HG02623 (cell line): Measurements from ENCODE around the gene JCAD.

Source experiments
- ATAC-seq: cut with Tn5 transposase; IDR thresholded peaks from one replicate; pipeline ENCODE4 v1.9.1; 2021; ENCODE audit warnings: moderate library complexity; ENCODE audit not compliant: unreplicated experiment

JCAD gene

DNA sequence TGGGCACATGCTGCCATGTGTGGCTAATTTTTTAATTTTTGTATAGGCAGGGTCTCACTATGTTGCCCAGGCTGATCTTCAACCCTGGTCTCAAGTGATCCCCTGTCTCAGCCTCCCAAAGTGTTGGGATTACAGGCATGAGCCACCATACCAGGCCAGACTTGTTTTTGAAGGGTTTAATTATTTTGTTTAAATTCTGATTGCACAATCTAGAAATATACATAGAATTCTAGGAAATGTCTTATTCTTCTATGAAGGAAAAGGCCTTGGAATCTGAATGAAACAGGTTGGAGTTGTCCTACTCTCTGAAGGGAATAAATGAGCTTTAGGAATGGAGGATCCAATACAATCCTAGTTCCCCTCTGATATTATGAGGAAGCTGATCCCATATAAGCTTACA lies 15.5 kb upstream of the JCAD start:
- no peak for ATAC-seq

DNA sequence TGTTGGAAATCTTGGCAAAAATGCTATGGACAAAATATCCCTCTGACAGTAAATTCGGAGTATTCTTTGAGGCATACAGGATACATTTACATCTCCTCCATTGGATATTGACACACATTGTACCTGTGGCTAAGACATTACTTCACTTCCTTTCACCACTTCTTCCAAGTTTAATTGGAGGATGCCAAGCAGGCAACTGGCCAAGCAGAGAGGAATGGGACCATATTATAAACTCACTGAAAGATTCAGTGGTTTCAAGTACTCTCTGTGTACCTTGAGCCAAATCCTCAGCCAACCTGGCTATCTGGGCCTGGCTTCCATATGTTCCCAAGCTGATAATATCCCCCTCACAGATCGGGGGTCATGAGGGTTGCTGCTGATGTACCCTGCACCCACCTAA lies 14.7 kb upstream of the JCAD start:
- ATAC-seq, result no peak

DNA sequence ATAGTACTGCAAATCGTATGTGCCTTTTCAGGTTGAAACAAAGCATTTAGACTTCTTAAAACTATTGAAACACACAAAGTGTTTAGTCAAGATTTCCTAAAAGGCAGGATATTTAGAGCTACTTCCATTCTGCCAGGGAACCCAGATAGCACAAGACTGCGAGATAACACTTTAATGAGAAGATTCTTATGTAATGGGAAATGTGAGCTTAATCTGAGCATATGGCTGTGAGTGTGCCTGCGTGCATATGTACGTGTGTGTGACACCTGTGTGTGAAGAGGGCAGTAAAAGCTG lies 14.3 kb upstream of the JCAD start:
- no peak for ATAC-seq

GRCh38 chr10:30073045-30073766 lies 13.8 kb upstream of the JCAD start:
- ATAC-seq, result no peak

DNA sequence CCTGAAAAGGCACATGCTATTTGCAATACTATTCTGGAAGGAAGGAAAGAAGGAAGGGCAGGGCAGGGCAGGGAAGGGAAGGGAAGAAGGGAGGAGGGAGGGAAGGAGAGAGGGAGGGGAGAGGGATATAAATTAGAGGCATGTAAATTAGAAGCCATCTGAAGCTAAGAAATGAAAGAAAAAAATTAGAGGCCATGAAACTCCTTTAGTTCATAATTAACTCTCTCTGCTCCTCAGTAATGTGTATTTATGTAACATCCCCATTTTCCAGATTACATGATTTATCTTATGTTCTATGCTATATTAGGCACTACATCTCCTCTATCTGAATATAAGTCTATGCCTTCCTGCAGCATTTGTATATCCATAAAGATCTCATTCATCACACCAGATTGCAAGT lies 12.7 kb upstream of the JCAD start:
- no peak for ATAC-seq

- ATAC-seq, result no peak
Observed at GRCh38 chr10:30070001-30070685, 10.8 kb upstream of the JCAD start.

DNA sequence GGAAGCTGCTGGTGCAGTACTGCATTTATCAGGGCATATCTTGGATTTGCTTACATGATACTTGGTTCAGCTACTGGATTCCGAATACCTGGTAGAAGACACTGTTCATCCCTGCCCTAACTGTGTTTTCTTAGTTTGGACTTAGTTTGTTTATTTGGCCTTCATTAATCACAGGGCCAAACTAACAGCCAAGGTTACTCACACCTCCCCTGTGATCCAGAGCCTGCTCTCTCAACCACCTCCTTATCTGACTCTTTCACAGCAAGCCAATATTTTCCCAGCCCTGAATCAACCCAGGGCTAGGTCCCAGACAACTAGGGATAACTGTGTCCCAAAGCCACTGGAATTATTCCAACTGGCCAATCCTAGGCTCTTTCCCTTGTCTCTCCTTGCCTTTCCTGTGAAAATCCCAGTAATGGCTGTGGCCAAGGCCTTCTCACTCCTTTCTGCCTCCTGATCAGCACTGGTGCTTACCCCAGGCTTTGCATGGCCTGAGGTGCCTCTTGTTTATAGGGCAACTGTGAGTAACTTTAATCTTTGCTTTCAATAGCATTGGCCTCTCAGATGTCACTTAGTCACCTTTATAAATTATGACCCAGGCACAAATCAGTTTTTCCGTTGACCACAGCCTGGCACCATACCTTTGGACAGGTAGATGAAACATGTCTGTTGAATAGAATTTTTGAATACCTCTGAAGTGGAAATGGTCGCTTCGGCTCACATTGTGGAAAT lies 9.3 kb upstream of the JCAD start:
- no peak for ATAC-seq

DNA sequence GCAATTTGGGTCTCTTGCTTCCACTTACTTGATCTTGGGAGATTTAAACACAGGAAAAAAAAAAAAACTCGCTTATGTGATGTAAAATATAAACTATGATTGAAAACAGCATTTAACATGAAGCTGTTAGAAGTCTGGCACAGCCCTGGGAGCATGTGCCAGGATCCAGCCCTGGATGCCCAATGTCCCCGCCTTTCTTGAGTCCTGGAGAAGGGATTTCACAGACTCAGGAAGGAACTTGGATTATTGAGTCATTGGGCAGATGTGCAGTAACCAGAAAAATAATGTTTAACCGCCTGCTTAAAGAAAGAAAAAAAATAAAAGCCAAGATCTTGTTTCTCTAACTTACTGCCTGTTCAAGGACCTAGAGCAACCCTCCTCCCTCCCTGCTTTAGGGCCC lies 3.7 kb upstream of the JCAD start:
- no peak for ATAC-seq

DNA sequence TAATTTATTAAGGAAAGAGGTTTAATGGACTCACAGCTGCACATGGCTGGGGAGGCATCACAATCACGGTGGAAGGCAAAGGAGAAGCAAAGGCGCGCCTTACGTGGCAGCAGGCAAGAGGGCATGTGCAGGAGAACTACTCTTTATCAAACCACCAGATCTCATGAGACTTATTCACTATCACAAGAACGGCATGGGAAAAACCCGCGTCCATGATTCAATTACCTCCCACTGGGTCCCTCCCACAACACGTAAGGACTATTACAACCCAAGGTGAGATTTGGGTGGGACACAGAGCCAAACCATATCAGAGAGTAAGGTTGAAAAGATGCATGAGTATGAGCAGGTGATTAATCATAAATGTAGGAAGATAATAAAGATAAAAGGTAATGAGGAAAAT lies 3.2 kb upstream of the JCAD start:
- ATAC-seq, result no peak

- no peak for ATAC-seq
Observed at GRCh38 chr10:30062090-30062489, 2.7 kb upstream of the JCAD start.

GRCh38 chr10:30058570-30059132 lies 735 bp downstream of the JCAD start:
- ATAC-seq, result no peak

GRCh38 chr10:30057894-30058556 lies 1.4 kb downstream of the JCAD start:
- ATAC-seq, result no peak

DNA sequence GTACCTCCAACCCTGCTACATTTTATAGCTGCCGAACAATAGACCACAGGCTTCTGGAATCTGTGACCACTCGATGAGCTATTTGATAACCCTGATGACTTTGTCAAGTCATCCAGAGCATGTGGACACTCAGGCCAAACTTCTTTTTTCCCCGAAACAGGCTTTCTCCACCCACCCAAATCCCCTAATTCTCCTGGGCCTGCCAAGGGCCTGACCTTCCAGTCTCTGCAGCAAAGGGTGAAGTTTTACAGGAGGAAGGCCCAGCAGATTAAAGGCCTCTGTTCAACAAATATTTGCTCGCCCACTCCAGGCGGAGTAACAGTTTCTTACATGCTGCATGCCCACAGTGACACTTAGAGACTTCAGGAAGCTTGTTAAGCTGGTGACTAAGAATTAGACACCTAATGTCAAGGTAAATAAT lies 2.0 kb downstream of the JCAD start:
- no peak for ATAC-seq

DNA sequence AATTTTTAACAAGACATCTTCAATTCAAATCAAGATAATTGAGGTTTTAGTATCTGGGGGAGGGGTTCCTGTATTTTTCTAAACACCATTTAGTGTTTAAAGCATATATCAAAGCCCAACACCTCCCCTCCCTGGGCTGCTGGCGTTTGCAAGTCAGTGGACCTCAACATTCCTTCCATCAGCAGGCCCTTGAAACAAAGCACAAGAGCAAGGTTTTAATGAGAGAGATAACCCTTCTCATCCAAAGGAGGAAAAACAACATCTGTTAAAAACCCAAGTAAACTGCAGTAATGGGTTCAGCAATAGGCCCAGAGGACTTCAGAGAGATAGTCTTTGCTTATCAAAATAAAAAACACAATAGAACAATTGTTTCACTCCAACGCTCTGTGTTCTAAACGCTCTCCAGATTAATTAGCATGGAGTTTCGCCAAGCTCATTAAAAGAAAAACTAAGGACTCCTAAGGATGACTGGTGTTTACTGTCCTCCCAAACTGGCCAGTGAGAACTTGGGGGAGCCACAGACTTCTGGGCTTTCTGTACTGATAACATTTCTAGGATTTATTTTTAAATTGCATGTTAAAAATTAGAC lies 2.5 kb downstream of the JCAD start:
- no peak for ATAC-seq

DNA sequence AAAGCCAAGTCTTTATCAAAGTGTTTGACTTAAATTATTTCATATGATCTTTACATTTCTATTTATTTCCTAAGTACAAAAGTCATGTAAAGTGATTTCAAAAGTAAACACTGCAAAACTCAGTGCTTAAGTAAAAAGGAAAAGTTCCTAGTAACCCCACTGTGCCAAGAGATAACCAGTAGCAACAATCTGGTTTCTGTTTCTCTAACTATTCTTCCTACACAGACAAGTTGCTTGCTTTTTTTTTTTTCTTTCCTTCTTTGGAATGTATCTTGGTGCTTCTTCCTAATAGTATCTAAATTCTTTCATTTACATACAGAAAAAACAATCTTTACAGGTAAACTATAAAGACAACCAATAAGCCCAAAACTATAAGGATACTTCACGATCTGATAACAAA lies 3.1 kb downstream of the JCAD start:
- no peak for ATAC-seq

GRCh38 chr10:30055226-30055662 lies 4.1 kb downstream of the JCAD start:
- no peak for ATAC-seq

GRCh38 chr10:30052062-30052461 lies 7.3 kb downstream of the JCAD start:
- no peak for ATAC-seq

- no peak for ATAC-seq
Observed at GRCh38 chr10:30051220-30051619, 8.2 kb downstream of the JCAD start.

DNA sequence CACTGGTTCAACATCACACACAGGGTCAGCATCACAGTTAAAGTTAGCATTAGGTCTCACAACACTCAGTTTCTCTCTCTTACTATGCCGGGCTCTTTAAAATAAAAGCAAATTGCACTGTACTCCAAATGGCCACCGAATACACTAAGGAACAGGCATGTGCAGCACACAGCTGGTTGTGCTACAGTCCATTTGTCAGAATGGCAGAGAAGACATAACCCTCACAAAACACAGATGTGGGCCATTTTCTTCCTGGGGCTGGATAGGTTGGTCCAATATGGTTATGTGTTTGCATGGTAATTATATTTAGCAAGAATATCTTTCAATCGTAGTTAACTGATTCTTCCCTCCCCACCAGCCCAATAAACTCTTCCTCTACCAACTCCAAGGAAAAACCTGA lies 9.0 kb downstream of the JCAD start:
- ATAC-seq, result no peak

- no peak for ATAC-seq
Observed at GRCh38 chr10:30048768-30049517, 10.4 kb downstream of the JCAD start.
